CD4-positive, CD25-positive, alpha-beta regulatory T cell (primary cell): Measurements from ENCODE around the gene USP32. TPM values are rescaled to one million over a fixed set of nuclear protein-coding genes. Genes with fewer than 3 reads are reported as not detected.

Experiments
- ATAC-seq, 2 donors: fragments of 150-1000 bp; cut with Tn5 transposase; one replicate each; pipeline ENCODE4 v1.10.0; 2021; ENCODE audit warnings: low read depth in 2 of 2, moderate number of reproducible peaks in 2 of 2, moderate library complexity in 1 of 2
- DNase-seq, 3 donors: peaks; one replicate each; pipeline versions ENCODE4 v3.0.0 to v3.0.0-alpha.2; 2012 to 2022; ENCODE audit warnings: mixed read lengths in 1 of 3
- H3K27ac ChIP-seq: one replicate; pipeline ENCODE4 v1.7.0; 2013; ENCODE audit warnings: mild to moderate bottlenecking, low read length; ENCODE audit not compliant: insufficient read depth, poor library complexity, severe bottlenecking
- H3K27me3 ChIP-seq: one replicate; pipeline ENCODE4 v1.7.0; 2013; ENCODE audit warnings: low read length; ENCODE audit not compliant: control insufficient read depth, insufficient read depth
- H3K36me3 ChIP-seq: one replicate; pipeline ENCODE4 v1.7.0; 2013; ENCODE audit warnings: mild to moderate bottlenecking, low read length, moderate library complexity; ENCODE audit not compliant: control insufficient read depth, insufficient read depth
- H3K4me1 ChIP-seq: 2 replicates; pipeline ENCODE4 v1.7.0; 2013; ENCODE audit warnings: mild to moderate bottlenecking, low read length; ENCODE audit not compliant: insufficient read depth, control insufficient read depth, poor library complexity, severe bottlenecking
- H3K4me3 ChIP-seq: one replicate; pipeline ENCODE4 v1.7.0; 2013; ENCODE audit warnings: low read depth, mild to moderate bottlenecking, low read length, moderate library complexity
- H3K9me3 ChIP-seq, 2 experiments: 1 replicate in 1 of 2; 2 replicates in 1 of 2; pipeline ENCODE4 v1.7.0; 2013; ENCODE audit warnings: low read length in 2 of 2, mild to moderate bottlenecking in 1 of 2, moderate library complexity in 1 of 2; ENCODE audit not compliant: control insufficient read depth in 2 of 2
- H3K27ac Mint-ChIP-seq, 3 donors: one replicate each; pipeline ENCODE4 v1.8.0; 2020 to 2022; ENCODE audit warnings: mild to moderate bottlenecking in 3 of 3, mixed read lengths in 3 of 3, moderate library complexity in 2 of 3
- H3K27me3 Mint-ChIP-seq: one replicate; pipeline ENCODE4 v1.8.0; 2022; ENCODE audit warnings: mild to moderate bottlenecking, mixed read lengths
- H3K36me3 Mint-ChIP-seq: one replicate; pipeline ENCODE4 v1.8.0; 2020; ENCODE audit warnings: mixed read lengths
- H3K4me1 Mint-ChIP-seq, 4 donors: one replicate each; pipeline ENCODE4 v1.8.0; 2020 to 2022; ENCODE audit warnings: mixed read lengths in 4 of 4, mild to moderate bottlenecking in 1 of 4
- H3K4me3 Mint-ChIP-seq, 4 donors: one replicate each; pipeline ENCODE4 v1.8.0; 2020 to 2022; ENCODE audit warnings: mild to moderate bottlenecking in 4 of 4, mixed read lengths in 4 of 4, moderate library complexity in 3 of 4
- H3K9me3 Mint-ChIP-seq, 7 donors: one replicate each; pipeline ENCODE4 v1.8.0; 2020 to 2022; ENCODE audit warnings: mixed read lengths in 7 of 7, mild to moderate bottlenecking in 3 of 7, moderate library complexity in 2 of 7
- polyA plus RNA-seq, 4 donors: library from polyadenylated mRNA; unstranded; fragments of 300-500 nt; fragmentation: Illumina TruSeq; gene quantifications; one replicate each; pipeline ENCODE4 v1.2.3, GENCODE V29; 2021
- total RNA-seq: library from RNA; stranded (reverse); gene quantifications from one replicate; pipeline ENCODE4 v1.2.3, GENCODE V29; 2022

The USP32 gene
- total and polyA plus RNA-seq, 5 donors from 2014 or later, result 6.1 to 47.0 (median 7.5) TPM

DNA sequence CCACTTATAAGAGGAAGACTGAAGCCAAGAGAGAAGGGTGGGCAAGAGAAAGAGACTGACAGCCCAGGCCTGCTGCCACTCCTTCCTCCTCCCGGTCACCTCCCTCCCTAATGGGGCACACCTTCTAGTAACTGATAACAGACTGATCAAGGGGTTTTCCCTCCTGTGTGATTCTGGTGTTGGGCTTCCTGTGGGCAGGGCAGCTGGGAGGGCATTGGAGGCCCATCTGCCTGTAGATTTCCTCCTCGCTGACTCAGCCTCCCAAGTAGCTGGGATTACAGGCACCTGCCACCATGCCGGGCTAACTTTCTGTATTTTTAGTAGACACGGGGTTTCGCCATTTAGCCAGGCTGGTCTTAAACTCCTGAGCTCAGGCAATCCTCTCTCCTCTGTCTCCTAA is 226.0 kb downstream of the USP32 start:
- Histone ChIP-seq H3K4me1 (peaks cover 25% of the 10 kb centered on the region), H3K4me3 (no peak overlapping the region), H3K36me3 (no peaks in the 10 kb centered on the region), H3K27me3 (no peaks in the 10 kb centered on the region), H3K27ac (no peak overlapping the region), H3K9me3 (no peaks in the 10 kb centered on the region)
- DNase-seq (peak in 1 of 3 donors; percentile 74), ATAC-seq (peak in 1 of 2 donors; percentile 53)
- peak overlapping the region in 2 of 4 donors; percentile 11 to 13 for H3K4me3 Mint-ChIP-seq
- no peaks in the 10 kb centered on the region for H3K9me3 Mint-ChIP-seq
- H3K36me3 Mint-ChIP-seq, result peaks cover 1% of the 10 kb centered on the region
- H3K27me3 Mint-ChIP-seq, result no peaks in the 10 kb centered on the region
- peaks cover 5 to 37% (median 26%) of the 10 kb centered on the region in 4 donors for H3K4me1 Mint-ChIP-seq
- peak overlapping the region in 2 of 3 donors; percentile 77 to 83 for H3K27ac Mint-ChIP-seq

- H3K27me3 ChIP-seq, result no peaks in the 10 kb centered on the region
- peak overlapping the region in 2 of 3 donors; percentile 65 to 83 for H3K27ac Mint-ChIP-seq
- no peaks in the 10 kb centered on the region for H3K9me3 ChIP-seq
- no peaks in the 10 kb centered on the region for H3K36me3 ChIP-seq
- H3K4me3 Mint-ChIP-seq, result no peak overlapping the region
- no peak overlapping the region for H3K4me3 ChIP-seq
- no peak overlapping the region for H3K27ac ChIP-seq
- H3K4me1 Mint-ChIP-seq, result peaks cover under 1 to 32% (median 18%) of the 10 kb centered on the region in 4 donors
- DNase-seq (no peak), ATAC-seq (no peak)
- H3K9me3 Mint-ChIP-seq, result no peaks in the 10 kb centered on the region
- no peaks in the 10 kb centered on the region for H3K27me3 Mint-ChIP-seq
- peaks cover 18% of the 10 kb centered on the region for H3K4me1 ChIP-seq
- H3K36me3 Mint-ChIP-seq, result peaks cover 5% of the 10 kb centered on the region
These were observed 226.7 kb downstream of the USP32 start for GRCh38 chr17:60165223-60165622.

GRCh38 chr17:60164697-60165096 is 227.2 kb downstream of the USP32 start:
- no peak for DNase-seq
- no peaks in the 10 kb centered on the region for H3K9me3 ChIP-seq
- no peaks in the 10 kb centered on the region for H3K27me3 ChIP-seq
- peaks cover 0 to 26% (median 14%) of the 10 kb centered on the region in 4 donors for H3K4me1 Mint-ChIP-seq
- H3K36me3 ChIP-seq, result no peaks in the 10 kb centered on the region
- no peak for ATAC-seq
- H3K9me3 Mint-ChIP-seq, result no peaks in the 10 kb centered on the region
- peak overlapping the region in 1 of 3 donors; percentile 62 for H3K27ac Mint-ChIP-seq
- no peak overlapping the region for H3K27ac ChIP-seq
- no peak overlapping the region for H3K4me3 ChIP-seq
- peaks cover 6% of the 10 kb centered on the region for H3K36me3 Mint-ChIP-seq
- peaks cover 3% of the 10 kb centered on the region for H3K27me3 Mint-ChIP-seq
- H3K4me1 ChIP-seq, result peaks cover 13% of the 10 kb centered on the region
- no peak overlapping the region for H3K4me3 Mint-ChIP-seq

DNA sequence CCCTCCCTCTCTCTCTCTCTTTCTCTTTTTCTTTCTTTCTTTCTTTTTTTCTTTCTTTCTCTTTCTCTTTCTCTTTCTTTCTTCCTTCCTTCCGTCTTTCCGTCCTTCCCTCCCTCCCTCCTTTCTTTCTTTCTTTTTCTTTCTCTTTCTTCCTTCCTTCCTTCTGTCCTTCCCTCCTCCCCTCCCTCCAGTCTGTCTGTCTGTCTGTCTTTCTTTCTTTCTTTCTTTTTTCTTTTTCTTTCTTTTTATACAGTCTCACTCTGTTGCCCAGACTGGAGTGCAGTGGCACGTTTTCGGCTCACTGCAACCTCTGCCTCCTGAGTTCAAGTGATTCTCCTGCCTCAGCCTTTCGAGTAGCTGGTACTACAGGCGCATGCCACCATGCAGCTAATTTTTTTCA is 227.8 kb downstream of the USP32 start:
- H3K9me3 ChIP-seq, result no peaks in the 10 kb centered on the region
- no peak overlapping the region for H3K4me3 Mint-ChIP-seq
- no peak overlapping the region for H3K4me3 ChIP-seq
- H3K4me1 Mint-ChIP-seq, result peaks cover 0 to 25% (median 14%) of the 10 kb centered on the region in 4 donors
- H3K27me3 ChIP-seq, result no peaks in the 10 kb centered on the region
- peaks cover 13% of the 10 kb centered on the region for H3K4me1 ChIP-seq
- H3K27ac ChIP-seq, result no peak overlapping the region
- peaks cover 5% of the 10 kb centered on the region for H3K27me3 Mint-ChIP-seq
- no peak for DNase-seq
- H3K36me3 ChIP-seq, result no peaks in the 10 kb centered on the region
- no peak for ATAC-seq
- peak overlapping the region in 1 of 3 donors; percentile 62 for H3K27ac Mint-ChIP-seq
- H3K36me3 Mint-ChIP-seq, result peaks cover 6% of the 10 kb centered on the region
- H3K9me3 Mint-ChIP-seq, result no peaks in the 10 kb centered on the region

- Mint-ChIP-seq H3K4me1 (peaks cover 0 to 25% (median 14%) of the 10 kb centered on the region in 4 donors), H3K4me3 (no peak overlapping the region)
- H3K4me1 ChIP-seq, result peaks cover 13% of the 10 kb centered on the region
These were observed 228.7 kb downstream of the USP32 start for GRCh38 chr17:60163108-60163784.

DNA sequence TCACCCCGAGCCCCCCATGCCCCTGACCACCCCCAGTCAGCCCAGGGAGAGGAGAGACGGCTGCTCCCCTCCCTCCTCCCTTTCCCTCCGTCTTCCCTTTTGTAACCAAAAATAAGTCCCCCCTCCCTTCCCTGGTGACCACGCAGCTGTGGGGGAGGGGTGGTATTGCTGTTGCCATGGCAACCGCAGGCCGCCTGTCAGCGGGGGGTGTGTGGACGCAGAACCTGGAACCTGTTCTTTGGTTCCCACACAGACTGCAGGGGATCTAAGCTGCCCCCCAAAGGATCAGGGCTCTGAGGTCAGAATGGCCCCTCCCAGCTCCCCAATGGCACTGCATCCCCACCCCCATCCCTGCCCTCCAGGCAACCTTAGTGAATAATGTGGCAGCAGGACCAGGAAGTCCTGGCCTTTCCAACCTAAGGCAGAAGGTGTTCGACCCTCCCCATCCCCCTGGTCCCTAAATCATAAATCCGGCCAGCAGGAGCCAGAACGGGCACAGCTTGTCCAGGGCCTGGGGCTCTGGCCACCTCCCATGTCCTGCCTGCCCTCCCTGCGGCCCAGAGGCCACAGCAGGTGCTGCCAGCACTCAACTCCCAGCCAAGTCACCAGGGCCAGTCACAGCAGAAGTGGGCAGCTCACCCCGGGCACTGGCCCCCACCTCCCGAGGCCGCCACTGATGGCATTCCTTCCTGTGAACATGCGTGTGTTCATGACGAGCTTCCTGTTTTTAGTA is 230.2 kb downstream of the USP32 start:
- Histone ChIP-seq H3K4me1 (peaks cover 13% of the 10 kb centered on the region), H3K4me3 (no peak overlapping the region), H3K9me3 (no peaks in the 10 kb centered on the region), H3K27ac (no peak overlapping the region), H3K36me3 (no peaks in the 10 kb centered on the region), H3K27me3 (no peaks in the 10 kb centered on the region)
- Mint-ChIP-seq H3K27me3 (peaks cover 5% of the 10 kb centered on the region), H3K9me3 (peaks cover 0 to under 1% (median 0%) of the 10 kb centered on the region in 7 donors), H3K4me1 (peaks cover 0 to 20% (median 10%) of the 10 kb centered on the region in 4 donors), H3K36me3 (peaks cover 6% of the 10 kb centered on the region), H3K27ac (no peak overlapping the region), H3K4me3 (no peak overlapping the region)
- DNase-seq (no peak), ATAC-seq (no peak)

More at GRCh38 chr17:60163108-60163784, 228.7 kb downstream of the USP32 start:
- Mint-ChIP-seq H3K27ac (peak overlapping the region in 1 of 3 donors; percentile 69), H3K36me3 (peaks cover 6% of the 10 kb centered on the region), H3K27me3 (peaks cover 5% of the 10 kb centered on the region), H3K9me3 (no peaks in the 10 kb centered on the region)
- H3K9me3 ChIP-seq, result no peaks in the 10 kb centered on the region
- no peaks in the 10 kb centered on the region for H3K27me3 ChIP-seq
- DNase-seq, result no peak
- H3K4me3 ChIP-seq, result no peak overlapping the region
- H3K36me3 ChIP-seq, result no peaks in the 10 kb centered on the region
- no peak for ATAC-seq
- H3K27ac ChIP-seq, result no peak overlapping the region

GRCh38 chr17:60160829-60161501 is 231.0 kb downstream of the USP32 start:
- peak overlapping the region in 1 of 3 donors; percentile 86 for H3K27ac Mint-ChIP-seq
- peaks cover 6% of the 10 kb centered on the region for H3K36me3 Mint-ChIP-seq
- no peaks in the 10 kb centered on the region for H3K9me3 ChIP-seq

More at GRCh38 chr17:60160829-60161501, 231.0 kb downstream of the USP32 start:
- Histone ChIP-seq H3K4me1 (peaks cover 9% of the 10 kb centered on the region), H3K27ac (no peak overlapping the region), H3K36me3 (no peaks in the 10 kb centered on the region), H3K27me3 (no peaks in the 10 kb centered on the region), H3K4me3 (no peak overlapping the region)
- H3K9me3 Mint-ChIP-seq, result peaks cover 0 to 1% (median 0%) of the 10 kb centered on the region in 7 donors
- peaks cover 5% of the 10 kb centered on the region for H3K27me3 Mint-ChIP-seq
- H3K4me3 Mint-ChIP-seq, result no peak overlapping the region
- peaks cover 0 to 16% (median 6%) of the 10 kb centered on the region in 4 donors for H3K4me1 Mint-ChIP-seq
- DNase-seq, result no peak
- no peak for ATAC-seq
